Activated naive CD4-positive, alpha-beta T cell treated with anti-CD3 and anti-CD28 coated beads for 36 hours (primary cell): Measurements from ENCODE around the gene TATDN2. TPM values are rescaled to one million over a fixed set of nuclear protein-coding genes. Genes with fewer than 3 reads are reported as not detected.

ENCODE experiments used
- CTCF ChIA-PET: fragments of 350-600 bp; sonication (Branson Sonifier 250); formaldehyde crosslinking; loops from one replicate; lab custom pipeline; 2021; ENCODE audit warnings: antibody characterized with exemption; lab: Charles Lee
- DNase-seq: peaks from one replicate; pipeline ENCODE4 v3.0.0-alpha.2; 2020
- H3K27ac Mint-ChIP-seq: one replicate; pipeline ENCODE4 v1.8.0; 2021; ENCODE audit warnings: mild to moderate bottlenecking, mixed read lengths
- H3K27me3 Mint-ChIP-seq: one replicate; pipeline ENCODE4 v1.8.0; 2021; ENCODE audit warnings: low read depth, mixed read lengths
- H3K36me3 Mint-ChIP-seq: one replicate; pipeline ENCODE4 v1.8.0; 2021; ENCODE audit warnings: low read depth, mixed read lengths
- H3K4me1 Mint-ChIP-seq: one replicate; pipeline ENCODE4 v1.8.0; 2021; ENCODE audit warnings: low read depth, mixed read lengths
- H3K4me3 Mint-ChIP-seq: one replicate; pipeline ENCODE4 v1.8.0; 2021; ENCODE audit warnings: mild to moderate bottlenecking, moderate library complexity, mixed read lengths
- H3K9me3 Mint-ChIP-seq: one replicate; pipeline ENCODE4 v1.8.0; 2021; ENCODE audit warnings: mixed read lengths
- intact Hi-C: fragments of 100-400 bp; cut with micrococcal nuclease; formaldehyde crosslinking; loops from one replicate; pipeline ENCODE4 v1.15.1; 2023
- total RNA-seq, 2 experiments: library from RNA; stranded (reverse); gene quantifications; one replicate each; pipeline ENCODE4 v1.2.3, GENCODE V29; 2021

TATDN2 gene
- total RNA-seq, 2 experiments from 2014 or later: 25.8 to 28.1 TPM

GRCh38 chr3:10242182-10243065 is 5.8 kb upstream of the TATDN2 start:
- Mint-ChIP-seq H3K9me3 (peaks cover 17% of the 10 kb centered on the region), H3K36me3 (peaks cover 31% of the 10 kb centered on the region), H3K27me3 (no peaks in the 10 kb centered on the region), H3K27ac (peak overlapping the region; percentile 83), H3K4me1 (peaks cover 64% of the 10 kb centered on the region), H3K4me3 (peak overlapping the region; percentile 36)
- intact Hi-C loops: loop anchor here (1.0 kb wide), 4 partner anchors 8 to 50 kb away; no protein-coding TSS in a partner anchor
- CTCF ChIA-PET: interaction anchor here (0.6 to 0.9 kb wide), 2 partner anchors 13 to 50 kb away, joined by 3 to 4 read pairs; no protein-coding TSS in a partner anchor
- DNase-seq: peak; percentile 91

- Mint-ChIP-seq H3K27ac (no peak overlapping the region), H3K9me3 (peaks cover 19% of the 10 kb centered on the region), H3K4me3 (no peak overlapping the region), H3K36me3 (peaks cover 35% of the 10 kb centered on the region), H3K4me1 (peaks cover 57% of the 10 kb centered on the region), H3K27me3 (no peaks in the 10 kb centered on the region)
- intact Hi-C loops: no loop called here
- no peak for DNase-seq
- CTCF ChIA-PET: interaction anchor here (0.8 kb wide), 1 partner anchor 19 kb away, joined by 3 read pairs; no protein-coding TSS in a partner anchor
Measured at GRCh38 chr3:10244009-10244408, 4.2 kb upstream of the TATDN2 start.

GRCh38 chr3:10245081-10245712 is 3.1 kb upstream of the TATDN2 start:
- Mint-ChIP-seq H3K36me3 (peaks cover 38% of the 10 kb centered on the region), H3K4me1 (peaks cover 61% of the 10 kb centered on the region), H3K9me3 (peaks cover 19% of the 10 kb centered on the region), H3K27ac (no peak overlapping the region), H3K27me3 (no peaks in the 10 kb centered on the region), H3K4me3 (no peak overlapping the region)
- no peak for DNase-seq
- intact Hi-C loops: no loop called here
- CTCF ChIA-PET: interaction anchor here (0.8 kb wide), 1 partner anchor 18 kb away, joined by 3 read pairs; no protein-coding TSS in a partner anchor

- CTCF ChIA-PET: interaction anchor here (0.7 to 1.6 kb wide), 4 partner anchors 16 to 81 kb away, joined by 4 to 9 read pairs (median 5); no protein-coding TSS in a partner anchor
- DNase-seq: no peak
- peaks cover 56% of the 10 kb centered on the region for H3K36me3 Mint-ChIP-seq
Measured at GRCh38 chr3:10247679-10248183, 528 bp upstream of the TATDN2 start.

GRCh38 chr3:10248984-10249748 is 907 bp downstream of the TATDN2 start:
- Mint-ChIP-seq H3K27ac (peak overlapping the region; percentile 92), H3K27me3 (no peaks in the 10 kb centered on the region), H3K9me3 (peaks cover 19% of the 10 kb centered on the region), H3K36me3 (peaks cover 63% of the 10 kb centered on the region), H3K4me1 (peaks cover 56% of the 10 kb centered on the region), H3K4me3 (peak overlapping the region; percentile 89)
- DNase-seq: peak; percentile 82
- CTCF ChIA-PET: interaction anchor here (0.9 to 1.6 kb wide), 2 partner anchors 14 to 15 kb away, joined by 4 to 9 read pairs; no protein-coding TSS in a partner anchor
- intact Hi-C loops: loop anchor here (1.0 to 2.0 kb wide), 14 partner anchors 15 to 852 kb away; partner anchors contain the start of genes BRK1, FANCD2, JAGN1 and MTMR14

More at GRCh38 chr3:10247679-10248183, 528 bp upstream of the TATDN2 start:
- Mint-ChIP-seq H3K27me3 (no peaks in the 10 kb centered on the region), H3K27ac (peak overlapping the region; percentile 92), H3K4me1 (peaks cover 56% of the 10 kb centered on the region), H3K9me3 (peaks cover 19% of the 10 kb centered on the region), H3K4me3 (peak overlapping the region; percentile 75)
- intact Hi-C loops: loop anchor here (1.0 to 2.0 kb wide), 13 partner anchors 17 to 851 kb away; partner anchors contain the start of genes BRK1, FANCD2, JAGN1 and MTMR14

GRCh38 chr3:10249833-10250232 is 1.6 kb downstream of the TATDN2 start:
- DNase-seq: no peak
- H3K4me3 Mint-ChIP-seq: peak overlapping the region; percentile 89
- CTCF ChIA-PET: interaction anchor here (0.6 to 0.9 kb wide), 2 partner anchors 14 to 52 kb away, joined by 3 to 4 read pairs; no protein-coding TSS in a partner anchor
- peaks cover 56% of the 10 kb centered on the region for H3K4me1 Mint-ChIP-seq
- H3K9me3 Mint-ChIP-seq: peaks cover 14% of the 10 kb centered on the region
- peak overlapping the region; percentile 92 for H3K27ac Mint-ChIP-seq
- intact Hi-C loops: loop anchor here (1.0 to 2.0 kb wide), 6 partner anchors 8 to 853 kb away; partner anchors contain the start of genes JAGN1, SEC13 and SETD5
- no peaks in the 10 kb centered on the region for H3K27me3 Mint-ChIP-seq
- peaks cover 63% of the 10 kb centered on the region for H3K36me3 Mint-ChIP-seq

- CTCF ChIA-PET: no interaction called here
- peaks cover 5% of the 10 kb centered on the region for H3K9me3 Mint-ChIP-seq
- H3K4me3 Mint-ChIP-seq: peak overlapping the region; percentile 89
- H3K36me3 Mint-ChIP-seq: peaks cover 62% of the 10 kb centered on the region
- no peak for DNase-seq
- peaks cover 63% of the 10 kb centered on the region for H3K4me1 Mint-ChIP-seq
- intact Hi-C loops: no loop called here
- H3K27me3 Mint-ChIP-seq: no peaks in the 10 kb centered on the region
- peak overlapping the region; percentile 92 for H3K27ac Mint-ChIP-seq
Measured at GRCh38 chr3:10251006-10251405, 2.7 kb downstream of the TATDN2 start.

GRCh38 chr3:10253731-10254130 is 5.5 kb downstream of the TATDN2 start:
- Mint-ChIP-seq H3K9me3 (no peaks in the 10 kb centered on the region), H3K4me1 (peaks cover 73% of the 10 kb centered on the region), H3K4me3 (no peak overlapping the region), H3K27me3 (no peaks in the 10 kb centered on the region), H3K36me3 (peaks cover 61% of the 10 kb centered on the region), H3K27ac (peak overlapping the region; percentile 65)
- CTCF ChIA-PET: interaction anchor here (0.6 to 2.6 kb wide), 2 partner anchors 10 to 56 kb away, joined by 3 to 14 read pairs; no protein-coding TSS in a partner anchor
- intact Hi-C loops: no loop called here
- DNase-seq: no peak

GRCh38 chr3:10255835-10256234 is 7.6 kb downstream of the TATDN2 start:
- H3K27ac Mint-ChIP-seq: no peak overlapping the region

GRCh38 chr3:10259036-10259435 is 10.8 kb downstream of the TATDN2 start:
- no peaks in the 10 kb centered on the region for H3K27me3 Mint-ChIP-seq
- H3K27ac Mint-ChIP-seq: peak overlapping the region; percentile 66
- H3K9me3 Mint-ChIP-seq: no peaks in the 10 kb centered on the region
- CTCF ChIA-PET: interaction anchor here (0.7 to 1.4 kb wide), 2 partner anchors 15 to 420 kb away, joined by 3 to 4 read pairs; no protein-coding TSS in a partner anchor
- peaks cover 53% of the 10 kb centered on the region for H3K36me3 Mint-ChIP-seq
- intact Hi-C loops: no loop called here
- H3K4me3 Mint-ChIP-seq: no peak overlapping the region
- peaks cover 81% of the 10 kb centered on the region for H3K4me1 Mint-ChIP-seq
- DNase-seq: no peak

More at GRCh38 chr3:10255835-10256234, 7.6 kb downstream of the TATDN2 start:
- Mint-ChIP-seq H3K27me3 (no peaks in the 10 kb centered on the region), H3K9me3 (no peaks in the 10 kb centered on the region), H3K4me1 (peaks cover 77% of the 10 kb centered on the region), H3K36me3 (peaks cover 48% of the 10 kb centered on the region), H3K4me3 (no peak overlapping the region)
- intact Hi-C loops: no loop called here
- CTCF ChIA-PET: interaction anchor here (0.6 to 1.6 kb wide), 7 partner anchors 8 to 1618 kb away, joined by 3 to 5 read pairs (median 4); partner anchors contain the start of gene IRAK2
- DNase-seq: no peak

- CTCF ChIA-PET: no interaction called here
- intact Hi-C loops: loop anchor here (5.0 kb wide), 1 partner anchor 232 kb away; the partner anchor contains the start of gene FANCD2
Measured at GRCh38 chr3:10259798-10260197, 11.5 kb downstream of the TATDN2 start.

More at GRCh38 chr3:10259798-10260197, 11.5 kb downstream of the TATDN2 start:
- H3K4me3 Mint-ChIP-seq: no peak overlapping the region
- no peak for DNase-seq
- H3K36me3 Mint-ChIP-seq: peaks cover 49% of the 10 kb centered on the region
- H3K27ac Mint-ChIP-seq: peak overlapping the region; percentile 31
- no peaks in the 10 kb centered on the region for H3K9me3 Mint-ChIP-seq
- peaks cover 81% of the 10 kb centered on the region for H3K4me1 Mint-ChIP-seq
- H3K27me3 Mint-ChIP-seq: no peaks in the 10 kb centered on the region
